ENCODE measurements around the gene EXOG. TPM values are rescaled to one million over a fixed set of nuclear protein-coding genes. Genes with fewer than 3 reads are reported as not detected.

The EXOG gene
- total and polyA plus RNA-seq, 10 of the 15 experiments (the other 5 are each of a cell fraction or from before 2014, with no cell fraction given) = 7.8 to 20.9 (median 19.6) TPM

DNA sequence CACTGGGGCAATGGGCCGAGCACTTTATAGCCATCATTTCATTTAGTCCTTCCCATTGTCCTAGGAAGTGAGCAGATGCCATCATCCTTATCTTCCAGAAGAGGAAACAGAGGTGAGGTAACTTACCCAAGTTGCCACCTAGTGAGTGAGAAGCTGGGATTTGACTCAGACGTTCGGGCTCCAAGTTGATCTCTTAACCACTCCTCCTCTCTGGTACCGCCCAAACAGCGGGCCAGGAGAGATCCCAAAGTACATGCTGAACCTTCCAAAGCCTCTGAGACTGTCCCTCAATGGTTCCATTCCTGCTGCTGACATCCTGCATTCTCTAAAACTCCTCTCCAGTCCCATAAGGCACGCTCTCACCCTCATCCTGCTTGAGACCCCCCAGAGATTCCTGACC, 56.2 kb downstream of the EXOG start:
- no peak for ATAC-seq
- Histone ChIP-seq H3K9ac (ENCODE audit: control insufficient read depth, insufficient read depth, low read length) (no peak overlapping the region), H3K4me1 (ENCODE audit: control insufficient read depth, insufficient read depth, low read length) (no peaks in the 10 kb centered on the region), H3K9me3 (replicated peaks; ENCODE audit: control insufficient read depth, insufficient read depth, low read length) (no peaks in the 10 kb centered on the region; the same call in 2 of the 3 replicates), H3K27me3 (replicated peaks in 1 of 2; ENCODE audit: control insufficient read depth in 2 of 2, insufficient read depth in 2 of 2, low read length in 1 of 2) (no peaks in the 10 kb centered on the region), H2AFZ (ENCODE audit: control insufficient read depth, low read depth, low read length) (no peak overlapping the region), H3K4me2 (ENCODE audit: control insufficient read depth, insufficient read depth) (no peak overlapping the region), H4K20me1 (ENCODE audit: control insufficient read depth, insufficient read depth) (no peaks in the 10 kb centered on the region), H3K36me3 (ENCODE audit: control insufficient read depth in 2 of 2, insufficient read depth in 2 of 2, low read length in 1 of 2) (no peaks in the 10 kb centered on the region), H3K27ac (ENCODE audit: control insufficient read depth, insufficient read depth) (no peak overlapping the region), H3K4me3 (no peak overlapping the region), H3K79me2 (ENCODE audit: control insufficient read depth, insufficient read depth, low read length) (no peaks in the 10 kb centered on the region)
- in situ Hi-C loops (cut with MboI) = no loop called here
- intact Hi-C loops (cut with micrococcal nuclease; ENCODE audit: unreplicated experiment) = no loop called here
- RAD21 ChIA-PET (ENCODE audit: unreplicated experiment) = no interaction called here
- SMC1A ChIA-PET (ENCODE audit: uncharacterized antibody, unreplicated experiment) = no interaction called here
- TF ChIP-seq NFYA (IDR thresholded peaks at IDR 0.05; ENCODE audit: borderline replicate concordance, low read depth, low read length) (no peak), POU2F2 (IDR thresholded peaks at IDR 0.05; ENCODE audit: borderline replicate concordance, low read depth, low read length) (no peak), CEBPB (IDR thresholded peaks at IDR 0.05; ENCODE audit: borderline replicate concordance in 1 of 2, low read depth in 2 of 2, low read length in 2 of 2) (no peak), ZNF217 (IDR thresholded peaks at IDR 0.05) (no peak), KLF5 (IDR thresholded peaks at IDR 0.05; ENCODE audit: partially characterized antibody) (no peak), YY1 (IDR thresholded peaks at IDR 0.05; ENCODE audit: low read depth, low read length) (no peak)
- TF ChIP-seq, protein P1, sequence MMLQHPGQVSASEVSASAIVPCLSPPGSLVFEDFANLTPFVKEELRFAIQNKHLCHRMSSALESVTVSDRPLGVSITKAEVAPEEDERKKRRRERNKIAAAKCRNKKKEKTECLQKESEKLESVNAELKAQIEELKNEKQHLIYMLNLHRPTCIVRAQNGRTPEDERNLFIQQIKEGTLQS (IDR thresholded peaks at IDR 0.05; ENCODE audit: borderline replicate concordance, extremely low read depth, low read depth, low read length) = no peak
- TF ChIP-seq, protein P2, sequence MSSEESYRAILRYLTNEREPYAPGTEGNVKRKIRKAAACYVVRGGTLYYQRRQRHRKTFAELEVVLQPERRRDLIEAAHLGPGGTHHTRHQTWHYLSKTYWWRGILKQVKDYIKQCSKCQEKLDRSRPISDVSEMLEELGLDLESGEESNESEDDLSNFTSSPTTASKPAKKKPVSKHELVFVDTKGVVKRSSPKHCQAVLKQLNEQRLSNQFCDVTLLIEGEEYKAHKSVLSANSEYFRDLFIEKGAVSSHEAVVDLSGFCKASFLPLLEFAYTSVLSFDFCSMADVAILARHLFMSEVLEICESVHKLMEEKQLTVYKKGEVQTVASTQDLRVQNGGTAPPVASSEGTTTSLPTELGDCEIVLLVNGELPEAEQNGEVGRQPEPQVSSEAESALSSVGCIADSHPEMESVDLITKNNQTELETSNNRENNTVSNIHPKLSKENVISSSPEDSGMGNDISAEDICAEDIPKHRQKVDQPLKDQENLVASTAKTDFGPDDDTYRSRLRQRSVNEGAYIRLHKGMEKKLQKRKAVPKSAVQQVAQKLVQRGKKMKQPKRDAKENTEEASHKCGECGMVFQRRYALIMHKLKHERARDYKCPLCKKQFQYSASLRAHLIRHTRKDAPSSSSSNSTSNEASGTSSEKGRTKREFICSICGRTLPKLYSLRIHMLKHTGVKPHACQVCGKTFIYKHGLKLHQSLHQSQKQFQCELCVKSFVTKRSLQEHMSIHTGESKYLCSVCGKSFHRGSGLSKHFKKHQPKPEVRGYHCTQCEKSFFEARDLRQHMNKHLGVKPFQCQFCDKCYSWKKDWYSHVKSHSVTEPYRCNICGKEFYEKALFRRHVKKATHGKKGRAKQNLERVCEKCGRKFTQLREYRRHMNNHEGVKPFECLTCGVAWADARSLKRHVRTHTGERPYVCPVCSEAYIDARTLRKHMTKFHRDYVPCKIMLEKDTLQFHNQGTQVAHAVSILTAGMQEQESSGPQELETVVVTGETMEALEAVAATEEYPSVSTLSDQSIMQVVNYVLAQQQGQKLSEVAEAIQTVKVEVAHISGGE (CRISPR knock-in tag; IDR thresholded peaks at IDR 0.05) = no peak
- TF ChIP-seq, protein P3, sequence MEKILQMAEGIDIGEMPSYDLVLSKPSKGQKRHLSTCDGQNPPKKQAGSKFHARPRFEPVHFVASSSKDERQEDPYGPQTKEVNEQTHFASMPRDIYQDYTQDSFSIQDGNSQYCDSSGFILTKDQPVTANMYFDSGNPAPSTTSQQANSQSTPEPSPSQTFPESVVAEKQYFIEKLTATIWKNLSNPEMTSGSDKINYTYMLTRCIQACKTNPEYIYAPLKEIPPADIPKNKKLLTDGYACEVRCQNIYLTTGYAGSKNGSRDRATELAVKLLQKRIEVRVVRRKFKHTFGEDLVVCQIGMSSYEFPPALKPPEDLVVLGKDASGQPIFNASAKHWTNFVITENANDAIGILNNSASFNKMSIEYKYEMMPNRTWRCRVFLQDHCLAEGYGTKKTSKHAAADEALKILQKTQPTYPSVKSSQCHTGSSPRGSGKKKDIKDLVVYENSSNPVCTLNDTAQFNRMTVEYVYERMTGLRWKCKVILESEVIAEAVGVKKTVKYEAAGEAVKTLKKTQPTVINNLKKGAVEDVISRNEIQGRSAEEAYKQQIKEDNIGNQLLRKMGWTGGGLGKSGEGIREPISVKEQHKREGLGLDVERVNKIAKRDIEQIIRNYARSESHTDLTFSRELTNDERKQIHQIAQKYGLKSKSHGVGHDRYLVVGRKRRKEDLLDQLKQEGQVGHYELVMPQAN (conservative IDR thresholded peaks at IDR 0.05) = no peak
- TF ChIP-seq, protein P4, sequence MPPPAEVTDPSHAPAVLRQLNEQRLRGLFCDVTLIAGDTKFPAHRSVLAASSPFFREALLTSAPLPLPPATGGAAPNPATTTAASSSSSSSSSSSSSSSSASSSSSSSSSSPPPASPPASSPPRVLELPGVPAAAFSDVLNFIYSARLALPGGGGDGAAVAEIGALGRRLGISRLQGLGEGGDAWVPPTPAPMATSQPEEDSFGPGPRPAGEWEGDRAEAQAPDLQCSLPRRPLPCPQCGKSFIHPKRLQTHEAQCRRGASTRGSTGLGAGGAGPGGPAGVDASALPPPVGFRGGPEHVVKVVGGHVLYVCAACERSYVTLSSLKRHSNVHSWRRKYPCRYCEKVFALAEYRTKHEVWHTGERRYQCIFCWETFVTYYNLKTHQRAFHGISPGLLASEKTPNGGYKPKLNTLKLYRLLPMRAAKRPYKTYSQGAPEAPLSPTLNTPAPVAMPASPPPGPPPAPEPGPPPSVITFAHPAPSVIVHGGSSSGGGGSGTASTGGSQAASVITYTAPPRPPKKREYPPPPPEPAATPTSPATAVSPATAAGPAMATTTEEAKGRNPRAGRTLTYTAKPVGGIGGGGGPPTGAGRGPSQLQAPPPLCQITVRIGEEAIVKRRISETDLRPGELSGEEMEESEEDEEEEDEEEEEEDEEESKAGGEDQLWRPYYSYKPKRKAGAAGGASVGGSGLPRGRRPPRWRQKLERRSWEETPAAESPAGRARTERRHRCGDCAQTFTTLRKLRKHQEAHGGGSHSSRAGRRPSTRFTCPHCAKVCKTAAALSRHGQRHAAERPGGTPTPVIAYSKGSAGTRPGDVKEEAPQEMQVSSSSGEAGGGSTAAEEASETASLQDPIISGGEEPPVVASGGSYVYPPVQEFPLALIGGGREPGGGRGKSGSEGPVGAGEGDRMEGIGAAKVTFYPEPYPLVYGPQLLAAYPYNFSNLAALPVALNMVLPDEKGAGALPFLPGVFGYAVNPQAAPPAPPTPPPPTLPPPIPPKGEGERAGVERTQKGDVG (CRISPR knock-in tag; IDR thresholded peaks at IDR 0.05) = no peak
- TF ChIP-seq, protein P5, sequence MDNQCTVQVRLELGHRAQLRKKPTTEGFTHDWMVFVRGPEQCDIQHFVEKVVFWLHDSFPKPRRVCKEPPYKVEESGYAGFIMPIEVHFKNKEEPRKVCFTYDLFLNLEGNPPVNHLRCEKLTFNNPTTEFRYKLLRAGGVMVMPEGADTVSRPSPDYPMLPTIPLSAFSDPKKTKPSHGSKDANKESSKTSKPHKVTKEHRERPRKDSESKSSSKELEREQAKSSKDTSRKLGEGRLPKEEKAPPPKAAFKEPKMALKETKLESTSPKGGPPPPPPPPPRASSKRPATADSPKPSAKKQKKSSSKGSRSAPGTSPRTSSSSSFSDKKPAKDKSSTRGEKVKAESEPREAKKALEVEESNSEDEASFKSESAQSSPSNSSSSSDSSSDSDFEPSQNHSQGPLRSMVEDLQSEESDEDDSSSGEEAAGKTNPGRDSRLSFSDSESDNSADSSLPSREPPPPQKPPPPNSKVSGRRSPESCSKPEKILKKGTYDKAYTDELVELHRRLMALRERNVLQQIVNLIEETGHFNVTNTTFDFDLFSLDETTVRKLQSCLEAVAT (IDR thresholded peaks at IDR 0.05) = no peak
- POLR2A ChIA-PET = no interaction called here
- FAIRE-seq = no peak
- DNase-seq (ENCODE audit: low read depth, low spot score) = no peak
- 18% methylated on average over 6 of the region's 6 CpGs for WGBS (ENCODE audit: insufficient coverage, insufficient replicate concordance, low lambda C conversion rate, missing lambda C conversion rate)
- no TSS peak for BruUV-seq (replicated peaks)
- CTCF ChIA-PET = interaction anchor here (1.8 kb wide), 1 partner anchor 103 kb away, joined by 5 read pairs; no protein-coding TSS in a partner anchor
